CD4-positive, alpha-beta memory T cell (primary cell): ENCODE results near the gene HIP1R. TPM values are rescaled to one million over a fixed set of nuclear protein-coding genes. Genes with fewer than 3 reads are reported as not detected.

Experiments used
- CTCF ChIA-PET: fragments of 350-600 bp; sonication (Branson Sonifier 250); formaldehyde crosslinking; loops from one replicate; lab custom pipeline; 2021; ENCODE audit warnings: inconsistent platforms; ENCODE audit not compliant: partially characterized antibody; lab: Charles Lee
- POLR2A ChIA-PET: fragments of 350-600 bp; sonication (Branson Sonifier 250); formaldehyde crosslinking; loops from one replicate; lab custom pipeline; 2021; ENCODE audit not compliant: partially characterized antibody; lab: Charles Lee
- DNase-seq, 5 donors: peaks; one replicate each; pipeline versions ENCODE4 v3.0.0 to v3.0.0-alpha.2; 2020 to 2022; ENCODE audit warnings: mixed read lengths in 1 of 5
- H3K27ac ChIP-seq: one replicate; pipeline ENCODE4 v1.7.0; 2013; ENCODE audit warnings: low read depth, low read length
- H3K27me3 ChIP-seq: 2 replicates; pipeline ENCODE4 v1.7.0; 2013; ENCODE audit warnings: mild to moderate bottlenecking, low read length, moderate library complexity; ENCODE audit not compliant: insufficient read depth
- H3K36me3 ChIP-seq: 2 replicates; pipeline ENCODE4 v1.7.0; 2013; ENCODE audit warnings: mild to moderate bottlenecking, low read length, moderate library complexity; ENCODE audit not compliant: insufficient read depth
- H3K4me1 ChIP-seq: 2 replicates; pipeline ENCODE4 v1.7.0; 2013; ENCODE audit warnings: mild to moderate bottlenecking, low read length, moderate library complexity; ENCODE audit not compliant: insufficient read depth
- H3K4me3 ChIP-seq, 2 donors: one replicate each; pipeline ENCODE4 v1.7.0; 2013; ENCODE audit warnings: low read length in 2 of 2, mild to moderate bottlenecking in 1 of 2
- H3K9me3 ChIP-seq, 2 donors: one replicate each; pipeline ENCODE4 v1.7.0; 2013; ENCODE audit warnings: low read length in 2 of 2, control low read depth in 1 of 2; ENCODE audit not compliant: control insufficient read depth in 1 of 2
- H3K27ac Mint-ChIP-seq, 7 donors: one replicate each; pipeline ENCODE4 v1.8.0; 2020 to 2021; ENCODE audit warnings: mixed read lengths in 7 of 7, mild to moderate bottlenecking in 6 of 7, inconsistent platforms in 3 of 7, moderate library complexity in 3 of 7
- H3K27me3 Mint-ChIP-seq, 2 donors: one replicate each; pipeline ENCODE4 v1.8.0; 2020 to 2021; ENCODE audit warnings: mixed read lengths in 2 of 2
- H3K36me3 Mint-ChIP-seq, 2 donors: one replicate each; pipeline ENCODE4 v1.8.0; 2020 to 2021; ENCODE audit warnings: mixed read lengths in 2 of 2, inconsistent platforms in 1 of 2, mild to moderate bottlenecking in 1 of 2
- H3K4me1 Mint-ChIP-seq, 4 donors: one replicate each; pipeline ENCODE4 v1.8.0; 2020 to 2021; ENCODE audit warnings: mixed read lengths in 4 of 4, mild to moderate bottlenecking in 1 of 4
- H3K4me3 Mint-ChIP-seq, 8 donors: one replicate each; pipeline ENCODE4 v1.8.0; 2020 to 2021; ENCODE audit warnings: mixed read lengths in 8 of 8, mild to moderate bottlenecking in 7 of 8, moderate library complexity in 6 of 8, inconsistent platforms in 3 of 8
- H3K9me3 Mint-ChIP-seq, 8 donors: one replicate each; pipeline ENCODE4 v1.8.0; 2020 to 2021; ENCODE audit warnings: mixed read lengths in 8 of 8, mild to moderate bottlenecking in 5 of 8, inconsistent platforms in 3 of 8, moderate library complexity in 1 of 8
- intact Hi-C: fragments of 100-400 bp; cut with micrococcal nuclease; formaldehyde crosslinking; loops from one replicate; pipeline ENCODE4 v1.15.1; 2023
- polyA plus RNA-seq, 2 donors: library from polyadenylated mRNA; unstranded; fragments of 300-500 nt; fragmentation: Illumina TruSeq; gene quantifications; one replicate each; pipeline ENCODE4 v1.2.3, GENCODE V29; 2021
- total RNA-seq, 2 experiments: library from RNA; stranded (reverse); gene quantifications; one replicate each; pipeline ENCODE4 v1.2.3, GENCODE V29; 2021

The HIP1R gene
- total and polyA plus RNA-seq, 4 experiments from 2014 or later = 4.5 to 88.3 (median 49.4) TPM

- peak overlapping the region in 4 of 7 donors; percentile 75 to 92 (median 85) for H3K27ac Mint-ChIP-seq
- H3K27ac ChIP-seq = no peak overlapping the region
- POLR2A ChIA-PET = no interaction called here
- CTCF ChIA-PET = no interaction called here
- no peak overlapping the region for H3K4me3 ChIP-seq
- H3K36me3 ChIP-seq = no peaks in the 10 kb centered on the region
- peaks cover 0 to 20% of the 10 kb centered on the region in 2 donors for H3K36me3 Mint-ChIP-seq
- no peaks in the 10 kb centered on the region for H3K27me3 Mint-ChIP-seq
- H3K9me3 Mint-ChIP-seq = no peaks in the 10 kb centered on the region
- peaks cover 28 to 62% (median 44%) of the 10 kb centered on the region in 4 donors for H3K4me1 Mint-ChIP-seq
- H3K9me3 ChIP-seq = no peaks in the 10 kb centered on the region
- H3K4me3 Mint-ChIP-seq = no peak overlapping the region
- no peak for DNase-seq
- H3K4me1 ChIP-seq = peaks cover 30% of the 10 kb centered on the region
- intact Hi-C loops = loop anchor here (5.0 to 10.0 kb wide), 2 partner anchors 64 to 398 kb away; partner anchors contain the start of gene CCDC62
- H3K27me3 ChIP-seq = no peaks in the 10 kb centered on the region
Measured at GRCh38 chr12:122838841-122839240, 3.6 kb downstream of the HIP1R start.

DNA sequence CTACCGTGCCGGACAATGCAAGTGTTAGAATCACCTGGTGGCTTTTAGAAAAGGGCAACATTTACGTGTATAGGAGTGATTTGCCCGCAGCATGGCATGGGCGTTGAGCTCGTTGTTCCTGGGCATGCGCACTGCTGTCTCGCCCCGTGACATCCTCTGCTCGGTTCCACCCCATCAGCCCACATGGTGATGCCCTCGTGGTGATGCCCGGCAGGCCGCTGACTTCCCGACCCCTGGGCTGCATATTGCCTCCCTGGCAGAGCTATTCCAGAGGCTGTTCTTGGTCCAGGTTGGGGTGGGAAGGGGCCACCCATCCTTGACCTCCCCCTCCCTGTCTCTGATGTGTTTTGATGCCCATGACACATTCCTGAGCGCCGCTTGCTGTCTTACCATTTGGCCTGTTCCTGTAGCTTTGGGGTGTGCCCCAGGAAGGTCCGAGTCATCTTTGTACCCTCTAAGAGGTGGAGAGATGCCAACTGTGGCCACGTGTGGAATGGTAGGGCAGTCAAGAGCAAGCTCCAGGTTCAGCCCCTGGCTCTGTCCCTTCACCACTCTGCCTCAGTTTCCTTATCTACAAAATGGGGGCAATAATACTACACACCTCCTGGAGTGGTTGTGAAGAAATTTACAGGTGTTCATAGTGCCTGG is 4.8 kb downstream of the HIP1R start:
- Mint-ChIP-seq H3K4me3 (no peak overlapping the region), H3K27me3 (no peaks in the 10 kb centered on the region), H3K4me1 (peaks cover 22 to 52% (median 36%) of the 10 kb centered on the region in 4 donors), H3K36me3 (peaks cover 0 to 17% of the 10 kb centered on the region in 2 donors), H3K27ac (peak overlapping the region in 2 of 7 donors; percentile 7 to 53), H3K9me3 (no peaks in the 10 kb centered on the region)
- peaks cover 21% of the 10 kb centered on the region for H3K4me1 ChIP-seq
- no peak for DNase-seq
- H3K27me3 ChIP-seq = no peaks in the 10 kb centered on the region
- no peaks in the 10 kb centered on the region for H3K36me3 ChIP-seq
- ChIA-PET CTCF (no interaction called here), POLR2A (interaction anchor here (0.9 to 1.0 kb wide), 2 partner anchors 18 to 87 kb away, joined by 3 read pairs; partner anchors contain the start of gene DENR)
- H3K4me3 ChIP-seq = no peak overlapping the region
- no peak overlapping the region for H3K27ac ChIP-seq
- intact Hi-C loops = loop anchor here (5.0 to 10.0 kb wide), 2 partner anchors 65 to 397 kb away; partner anchors contain the start of gene CCDC62
- no peaks in the 10 kb centered on the region for H3K9me3 ChIP-seq

- H3K9me3 Mint-ChIP-seq = no peaks in the 10 kb centered on the region
- DNase-seq = no peak
- peaks cover 22 to 52% (median 36%) of the 10 kb centered on the region in 4 donors for H3K4me1 Mint-ChIP-seq
- Histone ChIP-seq H3K4me1 (peaks cover 21% of the 10 kb centered on the region), H3K36me3 (no peaks in the 10 kb centered on the region), H3K27me3 (no peaks in the 10 kb centered on the region), H3K4me3 (no peak overlapping the region), H3K9me3 (no peaks in the 10 kb centered on the region), H3K27ac (no peak overlapping the region)
- CTCF ChIA-PET = no interaction called here
- intact Hi-C loops = no loop called here
- no peaks in the 10 kb centered on the region for H3K27me3 Mint-ChIP-seq
- H3K27ac Mint-ChIP-seq = peak overlapping the region in 1 of 7 donors; percentile 53
- peak overlapping the region in 1 of 8 donors; percentile 20 for H3K4me3 Mint-ChIP-seq
- peaks cover 0 to 17% of the 10 kb centered on the region in 2 donors for H3K36me3 Mint-ChIP-seq
- POLR2A ChIA-PET = interaction anchor here (1.0 kb wide), 1 partner anchor 17 kb away, joined by 3 read pairs; no protein-coding TSS in a partner anchor
Measured at GRCh38 chr12:122840580-122841513, 5.6 kb downstream of the HIP1R start.

GRCh38 chr12:122841544-122842321 is 6.5 kb downstream of the HIP1R start:
- no peak overlapping the region for H3K27ac ChIP-seq
- H3K9me3 ChIP-seq = no peaks in the 10 kb centered on the region
- intact Hi-C loops = no loop called here
- peaks cover 19% of the 10 kb centered on the region for H3K4me1 ChIP-seq
- H3K27me3 Mint-ChIP-seq = no peaks in the 10 kb centered on the region
- peak overlapping the region in 1 of 8 donors; percentile 20 for H3K4me3 Mint-ChIP-seq
- ChIA-PET CTCF (interaction anchor here (0.7 to 1.4 kb wide), 2 partner anchors 15 to 48 kb away, joined by 3 read pairs; no protein-coding TSS in a partner anchor), POLR2A (no interaction called here)
- H3K27ac Mint-ChIP-seq = peak overlapping the region in 3 of 7 donors; percentile 11 to 74 (median 49)
- H3K36me3 Mint-ChIP-seq = peaks cover 0 to 11% of the 10 kb centered on the region in 2 donors
- H3K4me3 ChIP-seq = no peak overlapping the region
- no peaks in the 10 kb centered on the region for H3K9me3 Mint-ChIP-seq
- no peaks in the 10 kb centered on the region for H3K36me3 ChIP-seq
- no peaks in the 10 kb centered on the region for H3K27me3 ChIP-seq
- peaks cover 17 to 46% (median 28%) of the 10 kb centered on the region in 4 donors for H3K4me1 Mint-ChIP-seq
- DNase-seq = no peak

DNA sequence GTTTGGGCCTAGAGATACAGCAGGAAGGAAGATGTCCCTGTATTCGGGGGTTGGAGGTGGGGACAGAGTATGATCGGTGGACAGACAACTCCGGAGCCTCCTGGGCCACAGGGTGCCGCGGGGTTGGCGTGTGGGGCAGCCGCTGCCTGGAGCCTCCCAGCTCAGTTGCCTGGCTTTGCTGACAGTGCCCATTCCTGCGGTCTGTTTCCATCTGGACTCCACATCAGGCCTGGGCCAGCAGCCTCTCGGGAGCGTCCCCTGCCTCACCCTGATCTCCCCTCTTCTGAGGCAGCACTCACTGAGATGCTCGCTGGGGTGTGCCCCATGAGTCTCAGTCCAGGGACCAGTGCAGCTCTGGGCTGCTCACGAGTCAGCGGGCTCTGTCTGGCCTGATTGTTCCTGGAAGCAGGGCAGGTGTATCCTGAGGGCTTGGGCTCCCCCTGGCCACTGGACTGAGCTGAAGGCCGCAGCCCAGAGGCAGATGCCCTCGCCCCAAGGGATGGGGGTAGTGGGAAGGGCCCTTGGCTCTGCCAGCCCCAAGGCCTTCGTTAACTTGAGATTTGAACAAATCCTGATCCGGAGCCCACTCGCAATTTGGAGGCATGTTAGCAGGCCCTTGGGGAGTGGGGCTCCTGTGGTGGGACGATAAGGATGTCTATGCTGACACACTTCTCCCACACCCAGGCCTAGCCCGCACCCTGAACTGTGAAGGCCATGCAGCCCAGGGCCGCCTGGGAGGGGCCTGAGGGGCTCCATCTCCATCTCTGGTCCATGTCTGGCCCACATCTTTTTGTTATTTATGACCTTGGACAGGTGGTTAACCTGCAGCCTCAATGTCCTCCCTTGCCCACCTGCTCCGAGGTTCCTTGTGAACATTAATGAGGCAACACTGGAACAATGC is 7.5 kb downstream of the HIP1R start:
- ChIA-PET CTCF (interaction anchor here (1.4 kb wide), 1 partner anchor 16 kb away, joined by 3 read pairs; no protein-coding TSS in a partner anchor), POLR2A (no interaction called here)
- Histone ChIP-seq H3K36me3 (no peaks in the 10 kb centered on the region), H3K27me3 (no peaks in the 10 kb centered on the region), H3K27ac (no peak overlapping the region), H3K9me3 (no peaks in the 10 kb centered on the region), H3K4me1 (peaks cover 8% of the 10 kb centered on the region), H3K4me3 (no peak overlapping the region)
- no peak overlapping the region for H3K4me3 Mint-ChIP-seq
- H3K27me3 Mint-ChIP-seq = no peaks in the 10 kb centered on the region
- peaks cover 10 to 36% (median 20%) of the 10 kb centered on the region in 4 donors for H3K4me1 Mint-ChIP-seq
- peaks cover 0 to 11% of the 10 kb centered on the region in 2 donors for H3K36me3 Mint-ChIP-seq
- intact Hi-C loops = no loop called here
- DNase-seq = no peak
- no peaks in the 10 kb centered on the region for H3K9me3 Mint-ChIP-seq
- H3K27ac Mint-ChIP-seq = peak overlapping the region in 2 of 7 donors; percentile 24 to 75

GRCh38 chr12:122843455-122843854 is 8.2 kb downstream of the HIP1R start:
- POLR2A ChIA-PET = no interaction called here
- no peaks in the 10 kb centered on the region for H3K9me3 Mint-ChIP-seq
- peaks cover 6 to 29% (median 14%) of the 10 kb centered on the region in 4 donors for H3K4me1 Mint-ChIP-seq
- Histone ChIP-seq H3K36me3 (no peaks in the 10 kb centered on the region), H3K27me3 (no peaks in the 10 kb centered on the region), H3K4me1 (peaks cover 1% of the 10 kb centered on the region), H3K27ac (no peak overlapping the region), H3K4me3 (no peak overlapping the region), H3K9me3 (no peaks in the 10 kb centered on the region)
- intact Hi-C loops = no loop called here
- peaks cover 0 to 14% of the 10 kb centered on the region in 2 donors for H3K36me3 Mint-ChIP-seq
- H3K27me3 Mint-ChIP-seq = no peaks in the 10 kb centered on the region
- DNase-seq = no peak
- H3K27ac Mint-ChIP-seq = peak overlapping the region in 1 of 7 donors; percentile 24
- H3K4me3 Mint-ChIP-seq = no peak overlapping the region
- CTCF ChIA-PET = interaction anchor here (1.4 kb wide), 1 partner anchor 16 kb away, joined by 3 read pairs; no protein-coding TSS in a partner anchor
